Karpas-422 (cell line): ENCODE data around the gene ME3. TPM values are rescaled to one million over a fixed set of nuclear protein-coding genes. Genes with fewer than 3 reads are reported as not detected.

Experiments
- DNase-seq: peaks from one replicate; pipeline ENCODE4 v3.0.0-alpha.2; 2015
- H2AFZ ChIP-seq: fragments of 200-600 bp; sonication (generic); 2 replicates; pipeline ENCODE4 v1.6.1; 2014; ENCODE audit warnings: antibody characterized with exemption, low read length, mixed read lengths
- H3K27ac ChIP-seq: fragments of 200-600 bp; sonication (generic); 2 replicates; pipeline ENCODE4 v1.5.1; 2014; ENCODE audit warnings: mild to moderate bottlenecking, low read length, moderate library complexity
- H3K27me3 ChIP-seq: fragments of 200-600 bp; sonication (generic); 2 replicates; pipeline ENCODE4 v1.6.1; 2014; ENCODE audit warnings: low read length, mixed read lengths
- H3K36me3 ChIP-seq: fragments of 200-600 bp; sonication (generic); 2 replicates; pipeline ENCODE4 v1.6.1; 2014; ENCODE audit warnings: low read length, mixed read lengths; ENCODE audit not compliant: insufficient read depth
- H3K4me1 ChIP-seq: fragments of 200-600 bp; sonication (generic); 2 replicates; pipeline ENCODE4 v1.6.1; 2014; ENCODE audit warnings: mild to moderate bottlenecking, low read length, mixed read lengths
- H3K4me2 ChIP-seq: fragments of 200-600 bp; sonication (generic); 2 replicates; pipeline ENCODE4 v1.6.1; 2014; ENCODE audit warnings: low read length, low read depth, mild to moderate bottlenecking; ENCODE audit not compliant: poor library complexity, severe bottlenecking
- H3K4me3 ChIP-seq: fragments of 200-600 bp; sonication (generic); 2 replicates; pipeline ENCODE4 v1.5.1; 2014; ENCODE audit warnings: mild to moderate bottlenecking, antibody characterized with exemption, low read length, mixed read lengths
- H3K79me2 ChIP-seq: fragments of 200-600 bp; sonication (generic); 2 replicates; pipeline ENCODE4 v1.6.1; 2014; ENCODE audit warnings: mild to moderate bottlenecking, low read length, mixed read lengths
- H3K9ac ChIP-seq: fragments of 200-600 bp; sonication (generic); 2 replicates; pipeline ENCODE4 v1.6.0; 2014; ENCODE audit warnings: low read length
- H3K9me2 ChIP-seq: fragments of 200-600 bp; sonication (generic), shearing (Covaris generic); replicated peaks from 2 replicates; pipeline ENCODE4 v1.6.0; 2014; ENCODE audit warnings: mild to moderate bottlenecking, low read length, moderate library complexity; ENCODE audit not compliant: insufficient read depth
- H3K9me3 ChIP-seq: fragments of 300-700, 200-600 bp; sonication (generic); 2 replicates; pipeline ENCODE4 v1.6.1; 2014; ENCODE audit warnings: low read length, mixed read lengths
- H4K20me1 ChIP-seq: fragments of 200-600 bp; sonication (generic); 2 replicates; pipeline ENCODE4 v1.6.1; 2014; ENCODE audit warnings: mild to moderate bottlenecking, antibody characterized with exemption, low read length, low read depth; ENCODE audit not compliant: insufficient read depth
- total RNA-seq: library from RNA; depleted of rRNA; stranded (reverse); fragments of >200 nt; shearing (Covaris generic); gene quantifications from 2 replicates; pipeline ENCODE4 v1.2.3, GENCODE V29; 2014; ENCODE audit warnings: low replicate concordance

The ME3 gene
- total RNA-seq, 1 experiment from 2014 or later, result not detected

DNA sequence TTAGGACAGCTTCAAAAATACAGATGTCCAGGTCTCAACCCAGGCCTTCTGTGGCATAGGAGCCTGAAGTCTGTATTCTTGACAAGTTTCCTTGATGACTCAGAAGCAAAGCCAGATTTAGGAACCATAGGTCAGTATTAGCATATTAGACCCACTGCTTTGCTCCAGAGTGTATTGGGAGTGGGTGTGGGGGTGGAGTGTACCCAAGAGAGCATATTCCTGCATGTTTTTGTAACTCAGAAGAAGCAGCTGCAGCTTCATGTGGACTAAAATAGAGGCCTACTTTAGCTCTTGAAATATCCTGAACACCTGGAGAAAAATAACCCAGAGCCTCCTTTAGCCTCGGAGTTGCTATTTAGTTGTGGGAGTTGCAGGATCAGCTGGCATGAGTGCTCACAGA, 191.0 kb downstream of the ME3 start:
- Histone ChIP-seq H3K9me3 (no peaks in the 10 kb centered on the region), H3K4me1 (no peaks in the 10 kb centered on the region), H3K9ac (no peak overlapping the region), H2AFZ (no peak overlapping the region), H4K20me1 (no peaks in the 10 kb centered on the region), H3K4me2 (no peak overlapping the region), H3K36me3 (no peaks in the 10 kb centered on the region), H3K79me2 (no peaks in the 10 kb centered on the region), H3K4me3 (no peak overlapping the region), H3K9me2 (no peaks in the 10 kb centered on the region), H3K27me3 (peaks cover 5% of the 10 kb centered on the region; the same call in 1 of the 2 replicates), H3K27ac (no peak overlapping the region)
- no peak for DNase-seq

GRCh38 chr11:86478348-86478747, 194.1 kb downstream of the ME3 start:
- Histone ChIP-seq H4K20me1 (no peaks in the 10 kb centered on the region), H3K9me2 (no peaks in the 10 kb centered on the region), H3K4me3 (no peak overlapping the region), H3K4me1 (no peaks in the 10 kb centered on the region), H3K9me3 (no peaks in the 10 kb centered on the region), H3K27me3 (peaks cover 5% of the 10 kb centered on the region; the same call in 1 of the 2 replicates), H2AFZ (no peak overlapping the region), H3K36me3 (no peaks in the 10 kb centered on the region), H3K9ac (no peak overlapping the region), H3K27ac (no peak overlapping the region), H3K79me2 (no peaks in the 10 kb centered on the region), H3K4me2 (no peak overlapping the region)
- DNase-seq, result no peak

DNA sequence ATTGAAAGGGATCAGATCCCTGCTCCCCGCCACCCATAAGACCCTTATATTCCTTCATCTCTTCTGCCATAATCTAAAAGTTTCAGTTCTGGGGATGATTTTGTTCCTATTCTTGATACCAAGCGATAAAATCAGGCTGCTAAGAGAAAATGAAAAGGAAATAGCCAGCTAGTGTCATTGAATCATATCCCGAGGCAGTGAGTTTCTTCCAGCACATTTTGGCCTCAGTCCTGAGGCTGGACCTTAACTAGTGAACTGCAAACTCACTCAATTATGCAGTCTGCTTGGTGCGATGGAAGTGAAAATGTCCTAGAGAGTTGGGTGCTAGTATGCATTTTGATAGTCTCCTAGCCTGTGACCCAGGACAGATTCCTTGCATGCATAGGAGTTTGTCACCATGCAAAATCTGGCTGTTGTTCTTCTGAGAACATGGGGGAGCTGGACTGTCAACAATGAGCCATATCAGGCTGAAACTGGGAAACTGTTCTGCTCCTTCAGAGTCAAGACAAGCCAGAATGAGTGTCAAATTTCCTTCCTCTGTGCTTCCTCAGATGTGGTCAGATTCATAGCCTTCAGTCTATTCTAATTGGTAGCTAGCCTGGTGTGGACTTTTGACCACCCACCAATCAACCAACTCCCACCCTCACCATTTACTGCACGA, 194.8 kb downstream of the ME3 start:
- Histone ChIP-seq H3K4me3 (no peak overlapping the region), H3K79me2 (no peaks in the 10 kb centered on the region), H3K9me3 (no peaks in the 10 kb centered on the region), H3K9me2 (no peaks in the 10 kb centered on the region), H4K20me1 (no peaks in the 10 kb centered on the region), H3K9ac (no peak overlapping the region), H3K4me2 (no peak overlapping the region), H2AFZ (no peak overlapping the region), H3K4me1 (no peaks in the 10 kb centered on the region), H3K36me3 (no peaks in the 10 kb centered on the region), H3K27me3 (peaks cover under 1% of the 10 kb centered on the region; the same call in 1 of the 2 replicates), H3K27ac (no peak overlapping the region)
- DNase-seq, result no peak

DNA sequence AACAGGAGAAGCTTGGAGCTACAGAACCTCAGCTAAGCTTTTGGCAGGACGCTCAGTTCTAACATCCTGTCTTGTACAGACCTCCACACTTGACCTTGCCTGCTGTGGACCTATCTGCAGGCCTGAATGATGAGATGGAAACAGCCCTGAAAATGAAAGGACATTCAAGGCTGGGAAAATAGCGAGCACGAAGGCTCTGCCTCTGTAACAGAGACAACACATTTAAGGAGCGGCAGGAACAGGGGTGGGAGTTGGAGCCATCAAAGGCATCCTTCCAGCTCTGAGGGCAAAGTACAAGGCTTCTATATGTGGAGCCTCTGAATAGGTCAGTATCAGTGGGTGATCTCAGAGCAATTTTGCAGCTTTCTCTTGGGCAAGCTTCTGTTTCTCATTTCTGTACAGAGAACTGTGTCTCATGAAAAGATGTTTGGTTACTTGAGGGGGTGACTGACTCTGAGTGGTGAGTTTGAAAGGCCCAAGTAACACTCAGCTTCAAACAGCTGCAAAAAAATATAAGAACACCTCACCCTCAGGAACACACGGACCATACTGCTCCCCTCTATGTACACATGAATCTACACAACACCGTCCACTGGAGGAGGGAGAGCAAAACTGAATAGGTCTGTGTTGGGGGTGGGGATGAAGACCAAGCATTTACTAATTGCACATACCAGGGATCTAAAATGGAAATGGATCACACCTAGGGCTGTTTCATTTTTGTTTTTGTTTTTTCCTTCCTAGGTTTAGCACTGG, 196.1 kb downstream of the ME3 start:
- Histone ChIP-seq H3K9ac (no peak overlapping the region), H3K9me3 (no peaks in the 10 kb centered on the region), H4K20me1 (no peaks in the 10 kb centered on the region), H3K4me2 (no peak overlapping the region), H3K9me2 (no peaks in the 10 kb centered on the region), H2AFZ (no peak overlapping the region), H3K79me2 (no peaks in the 10 kb centered on the region), H3K4me3 (no peak overlapping the region), H3K4me1 (no peaks in the 10 kb centered on the region), H3K27ac (no peak overlapping the region), H3K27me3 (no peaks in the 10 kb centered on the region), H3K36me3 (no peaks in the 10 kb centered on the region)
- DNase-seq, result no peak

GRCh38 chr11:86475027-86475426, 197.4 kb downstream of the ME3 start:
- Histone ChIP-seq H3K27ac (no peak overlapping the region), H2AFZ (no peak overlapping the region), H3K4me3 (no peak overlapping the region), H3K36me3 (no peaks in the 10 kb centered on the region), H3K9me2 (no peaks in the 10 kb centered on the region), H3K4me1 (no peaks in the 10 kb centered on the region), H3K9me3 (no peaks in the 10 kb centered on the region), H3K27me3 (no peaks in the 10 kb centered on the region), H3K4me2 (no peak overlapping the region), H4K20me1 (no peaks in the 10 kb centered on the region), H3K79me2 (no peaks in the 10 kb centered on the region), H3K9ac (no peak overlapping the region)
- DNase-seq, result no peak

DNA sequence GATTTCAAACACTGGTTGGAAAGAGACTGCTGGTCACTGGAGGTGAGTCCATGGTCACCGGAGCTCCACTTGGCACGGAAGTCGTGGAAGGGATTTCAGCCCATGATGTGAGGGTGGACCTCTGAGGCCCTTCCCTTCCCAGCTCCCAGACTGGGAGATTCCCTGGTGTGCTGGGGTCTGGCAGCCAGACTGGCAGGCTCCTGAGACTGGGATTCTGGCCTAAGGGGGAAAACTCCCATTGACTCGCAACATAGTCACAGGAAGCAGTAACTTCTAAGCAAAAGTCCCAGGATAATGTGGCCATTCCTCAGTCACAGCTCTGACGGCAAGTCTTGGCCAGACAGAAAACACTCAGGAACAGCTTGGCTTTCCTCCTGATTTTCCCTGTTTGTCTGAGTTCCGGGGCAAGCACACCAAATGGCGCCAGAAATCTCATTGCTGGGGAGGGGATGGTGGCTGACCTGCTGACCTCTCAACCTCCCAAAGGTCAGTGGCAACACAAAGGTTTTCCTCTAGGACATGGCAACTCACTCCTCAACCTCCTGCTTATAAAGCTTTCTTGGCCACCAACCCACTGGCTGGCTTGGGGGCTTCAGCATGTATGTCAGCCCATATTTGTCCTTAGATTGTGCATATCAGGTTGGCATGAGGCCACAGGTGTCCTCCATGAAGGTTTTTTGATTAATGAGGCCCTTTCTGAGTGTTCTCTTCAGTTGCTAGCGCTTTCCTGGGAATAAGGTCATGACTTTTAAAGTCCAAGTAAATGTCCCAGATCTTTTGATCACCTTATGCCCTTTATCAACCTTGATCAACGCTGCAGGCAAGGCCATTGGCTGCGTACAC, 198.2 kb downstream of the ME3 start:
- Histone ChIP-seq H3K27me3 (no peaks in the 10 kb centered on the region), H3K79me2 (no peaks in the 10 kb centered on the region)

DNA sequence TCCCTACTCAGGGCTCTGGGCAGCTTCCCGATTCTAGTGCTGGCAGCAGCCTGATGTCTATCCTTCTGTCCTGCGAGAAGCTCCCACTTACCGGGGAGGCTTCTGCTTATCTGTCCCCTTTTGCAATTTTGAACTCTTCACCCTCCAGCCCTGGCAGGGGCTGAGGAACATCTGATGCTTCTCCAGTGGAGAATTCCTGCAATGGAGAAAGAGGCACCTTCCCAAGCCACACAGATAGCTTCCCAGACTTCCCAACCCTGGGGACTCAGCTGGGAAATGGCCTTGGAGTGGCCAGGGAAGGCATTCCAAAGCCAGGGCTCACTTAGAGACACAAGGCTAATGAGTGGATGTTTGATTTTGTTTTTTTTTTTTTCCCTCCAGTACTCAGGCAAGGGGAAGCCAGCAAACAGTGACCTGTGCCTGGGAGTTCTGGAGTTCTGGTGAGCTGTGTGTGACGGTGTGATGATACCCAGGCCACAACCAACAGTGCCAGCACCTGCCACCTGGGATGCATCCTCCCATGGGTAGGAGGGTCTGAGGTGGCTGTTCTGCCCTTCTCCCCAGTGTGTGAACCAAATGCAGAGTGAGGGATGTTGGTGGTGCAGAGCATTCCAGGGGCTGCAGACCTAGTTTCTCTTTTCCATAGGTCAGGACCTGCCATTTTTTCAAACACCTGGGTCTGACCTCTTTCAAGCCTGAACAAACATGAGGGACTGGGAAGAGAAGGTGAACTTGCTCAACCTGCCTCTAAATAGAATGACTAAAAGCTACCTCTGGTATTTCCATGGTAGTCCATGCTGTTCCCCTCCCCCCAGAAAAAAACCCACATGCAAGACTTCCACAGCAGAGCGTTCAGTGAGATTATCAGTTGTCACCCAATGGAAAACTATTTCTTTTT, 202.7 kb downstream of the ME3 start:
- no peak for DNase-seq
- no peaks in the 10 kb centered on the region for H4K20me1 ChIP-seq
- H3K27me3 ChIP-seq, result 0 out of 2 replicates have a peak, but pooled peaks cover 2% of the 10 kb centered on the region
- H3K4me3 ChIP-seq, result no peak overlapping the region
- H3K27ac ChIP-seq, result no peak overlapping the region
- no peaks in the 10 kb centered on the region for H3K79me2 ChIP-seq
- H3K9ac ChIP-seq, result no peak overlapping the region
- H3K4me2 ChIP-seq, result no peak overlapping the region
- H3K36me3 ChIP-seq, result no peaks in the 10 kb centered on the region
- no peaks in the 10 kb centered on the region for H3K4me1 ChIP-seq
- no peaks in the 10 kb centered on the region for H3K9me2 ChIP-seq
- no peak overlapping the region for H2AFZ ChIP-seq
- no peaks in the 10 kb centered on the region for H3K9me3 ChIP-seq

More for the DNA sequence above, 198.2 kb downstream of the ME3 start:
- no peak overlapping the region for H2AFZ ChIP-seq
- no peaks in the 10 kb centered on the region for H3K36me3 ChIP-seq
- DNase-seq, result no peak
- no peaks in the 10 kb centered on the region for H3K9me3 ChIP-seq
- H4K20me1 ChIP-seq, result no peaks in the 10 kb centered on the region
- H3K9ac ChIP-seq, result no peak overlapping the region
- no peak overlapping the region for H3K4me3 ChIP-seq
- no peaks in the 10 kb centered on the region for H3K9me2 ChIP-seq
- H3K27ac ChIP-seq, result no peak overlapping the region
- no peak overlapping the region for H3K4me2 ChIP-seq
- no peaks in the 10 kb centered on the region for H3K4me1 ChIP-seq
